Stimulated activated CD4-positive, alpha-beta T cell treated with anti-CD3 and anti-CD28 coated beads, Interleukin-2, amount 100 ng/mL, for 4 hours (primary cell): ENCODE measurements around the gene CD300LG.
"Not testable (repeated sequence)": the region's sequence is repeated elsewhere in the genome, so short reads cannot be mapped to it uniquely, and the experiment has no call there.

Experiments used
- DNase-seq: peaks from one replicate; pipeline ENCODE4 v3.0.0-alpha.2; 2020; ENCODE audit warnings: low read depth

CD300LG gene

DNA sequence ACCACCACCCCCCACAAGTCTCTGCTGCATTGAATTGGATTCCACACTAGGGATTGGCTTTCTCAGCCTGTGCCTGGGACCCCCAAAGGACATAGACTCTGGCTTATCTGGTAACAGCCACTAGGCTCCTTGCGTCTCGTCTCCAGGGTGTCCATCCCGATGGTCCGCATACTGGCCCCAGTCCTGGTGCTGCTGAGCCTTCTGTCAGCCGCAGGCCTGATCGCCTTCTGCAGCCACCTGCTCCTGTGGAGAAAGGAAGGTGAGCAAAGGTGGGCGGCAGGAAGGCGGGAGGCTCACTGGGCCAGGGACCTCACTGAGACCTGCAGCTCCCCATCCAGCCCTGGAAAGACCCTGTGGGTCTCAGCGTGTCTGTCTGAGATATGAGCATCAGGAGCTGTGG lies 8.1 kb downstream of the CD300LG start:
- no peak for DNase-seq

GRCh38 chr17:43856141-43856540 lies 9.2 kb downstream of the CD300LG start:
- DNase-seq: no peak

DNA sequence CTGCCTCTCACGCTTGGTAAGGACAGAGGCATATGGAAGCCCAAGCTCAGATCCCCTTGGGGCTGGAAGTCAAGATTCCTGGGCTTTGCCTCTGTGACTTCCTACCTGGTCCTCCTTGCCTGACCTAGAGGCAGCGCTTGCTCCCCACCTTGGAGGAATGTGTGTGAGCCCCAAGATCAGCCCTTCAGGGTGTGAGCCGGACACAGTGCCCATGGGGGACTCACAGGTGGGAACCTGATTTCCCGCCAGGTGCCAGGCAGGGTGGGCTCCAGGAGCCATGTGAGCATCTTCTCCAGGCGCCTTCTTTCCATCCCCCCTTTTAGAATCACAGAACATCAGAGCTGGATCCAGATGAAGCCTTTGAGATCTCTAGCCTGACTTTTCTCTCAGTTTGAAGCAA lies 10.2 kb downstream of the CD300LG start:
- no peak for DNase-seq

GRCh38 chr17:43857957-43858600 lies 11.1 kb downstream of the CD300LG start:
- DNase-seq: no peak

DNA sequence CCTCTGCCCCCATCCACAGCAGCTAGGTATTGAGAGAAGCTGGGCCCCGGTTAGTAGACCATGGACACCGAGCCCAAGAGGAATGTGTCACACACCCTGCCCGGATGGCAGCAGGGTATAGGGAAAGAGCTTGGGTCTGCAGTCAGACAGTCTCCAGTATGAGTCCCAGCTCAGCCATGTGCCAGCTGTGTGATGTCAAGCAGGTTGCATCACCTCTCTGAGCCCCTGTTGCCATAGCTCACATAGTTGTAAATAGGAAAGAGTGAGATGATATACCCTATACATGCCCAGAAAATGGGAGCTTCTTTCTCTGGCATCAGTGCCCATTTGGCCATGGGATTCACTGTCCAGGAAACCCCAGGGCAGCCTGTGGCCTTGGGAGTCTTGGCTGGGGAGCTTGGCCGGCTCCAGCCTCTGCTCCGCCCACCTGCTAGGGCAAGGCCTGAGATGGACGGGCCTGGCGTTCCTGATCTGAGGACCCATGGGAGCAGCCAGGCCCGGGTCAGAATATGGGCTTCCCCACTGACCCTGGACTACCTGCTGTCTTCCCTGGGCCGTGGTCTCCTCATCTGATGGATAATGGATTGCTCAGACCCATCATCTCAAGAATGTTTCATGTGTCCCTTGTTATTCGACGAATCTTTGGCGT lies 13.2 kb downstream of the CD300LG start:
- DNase-seq: no peak

DNA sequence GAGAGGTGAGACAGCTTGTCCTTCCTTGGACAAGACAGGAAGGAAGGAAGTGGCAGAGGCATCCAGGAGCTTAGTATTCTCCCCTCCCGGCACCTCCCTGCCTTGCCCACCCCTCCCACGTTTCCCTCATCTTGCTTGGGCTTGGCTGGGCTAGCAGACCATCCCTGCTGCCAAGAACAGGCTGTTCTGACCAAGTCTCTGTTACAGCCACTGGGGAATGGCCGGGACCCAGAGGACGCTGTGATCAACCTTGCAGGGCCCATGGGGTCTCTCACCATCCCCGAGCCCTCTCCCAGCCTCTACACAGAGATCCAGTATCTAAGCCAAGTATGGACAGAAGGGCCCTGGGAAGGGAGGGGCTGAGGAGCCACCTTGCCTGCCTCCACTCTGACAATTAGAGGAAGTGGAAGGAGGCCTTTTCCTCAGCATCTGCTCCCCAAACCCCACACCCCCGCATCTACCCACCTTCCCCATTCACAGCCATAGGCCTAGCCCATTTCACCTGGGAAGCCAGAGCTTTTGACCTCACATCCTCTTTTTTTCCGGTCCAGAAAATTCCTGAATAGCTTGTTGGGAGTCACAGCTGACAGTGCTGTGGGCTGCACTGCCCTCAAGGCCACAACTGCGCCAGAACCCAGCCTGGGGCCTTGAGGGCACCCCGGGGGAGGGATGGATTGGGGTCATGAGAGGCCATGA lies 14.1 kb downstream of the CD300LG start:
- DNase-seq: no peak

DNA sequence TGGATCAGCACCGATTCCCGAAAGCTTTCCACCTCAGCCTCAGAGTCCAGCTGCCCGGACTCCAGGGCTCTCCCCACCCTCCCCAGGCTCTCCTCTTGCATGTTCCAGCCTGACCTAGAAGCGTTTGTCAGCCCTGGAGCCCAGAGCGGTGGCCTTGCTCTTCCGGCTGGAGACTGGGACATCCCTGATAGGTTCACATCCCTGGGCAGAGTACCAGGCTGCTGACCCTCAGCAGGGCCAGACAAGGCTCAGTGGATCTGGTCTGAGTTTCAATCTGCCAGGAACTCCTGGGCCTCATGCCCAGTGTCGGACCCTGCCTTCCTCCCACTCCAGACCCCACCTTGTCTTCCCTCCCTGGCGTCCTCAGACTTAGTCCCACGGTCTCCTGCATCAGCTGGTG lies 15.0 kb downstream of the CD300LG start:
- DNase-seq: no peak

DNA sequence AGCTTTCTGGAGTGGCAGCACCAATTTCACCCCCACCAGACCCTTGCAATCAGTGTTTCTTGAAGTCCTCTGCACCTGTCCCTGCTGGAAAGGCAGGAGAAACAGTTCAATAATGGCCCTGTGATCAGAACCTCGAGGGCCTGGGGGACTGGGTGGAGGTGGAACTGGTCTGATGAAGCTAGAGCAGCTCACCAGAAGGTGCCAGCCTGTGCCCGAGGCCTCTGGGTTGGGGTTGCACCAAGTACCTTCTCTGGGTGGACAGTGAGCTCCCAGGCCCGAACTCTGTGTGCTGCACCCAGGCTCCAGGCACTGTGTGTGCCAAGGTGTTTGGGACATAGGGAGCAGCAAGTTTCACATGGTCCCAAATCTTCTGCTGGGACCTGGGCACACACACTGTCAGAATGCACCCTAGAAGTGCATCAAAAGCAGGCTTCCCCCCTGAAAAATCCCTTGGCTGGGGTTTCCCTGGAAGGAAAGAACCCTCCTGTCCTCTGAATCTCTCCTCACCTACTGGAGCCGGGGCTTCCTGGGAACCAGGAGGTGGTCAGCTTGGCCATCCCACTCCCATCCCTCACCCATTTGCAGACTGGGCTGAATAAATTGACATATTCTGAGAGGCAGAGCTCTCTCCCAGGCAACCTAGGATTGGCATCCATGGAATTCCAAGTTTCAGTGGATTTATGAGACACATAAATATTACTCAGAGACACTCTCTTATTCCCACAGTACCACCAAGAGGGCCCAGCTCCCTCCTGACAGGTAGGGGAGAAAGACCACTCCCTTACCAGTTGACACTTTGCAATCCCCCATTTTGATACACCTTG lies 17.4 kb downstream of the CD300LG start:
- DNase-seq: no peak

DNA sequence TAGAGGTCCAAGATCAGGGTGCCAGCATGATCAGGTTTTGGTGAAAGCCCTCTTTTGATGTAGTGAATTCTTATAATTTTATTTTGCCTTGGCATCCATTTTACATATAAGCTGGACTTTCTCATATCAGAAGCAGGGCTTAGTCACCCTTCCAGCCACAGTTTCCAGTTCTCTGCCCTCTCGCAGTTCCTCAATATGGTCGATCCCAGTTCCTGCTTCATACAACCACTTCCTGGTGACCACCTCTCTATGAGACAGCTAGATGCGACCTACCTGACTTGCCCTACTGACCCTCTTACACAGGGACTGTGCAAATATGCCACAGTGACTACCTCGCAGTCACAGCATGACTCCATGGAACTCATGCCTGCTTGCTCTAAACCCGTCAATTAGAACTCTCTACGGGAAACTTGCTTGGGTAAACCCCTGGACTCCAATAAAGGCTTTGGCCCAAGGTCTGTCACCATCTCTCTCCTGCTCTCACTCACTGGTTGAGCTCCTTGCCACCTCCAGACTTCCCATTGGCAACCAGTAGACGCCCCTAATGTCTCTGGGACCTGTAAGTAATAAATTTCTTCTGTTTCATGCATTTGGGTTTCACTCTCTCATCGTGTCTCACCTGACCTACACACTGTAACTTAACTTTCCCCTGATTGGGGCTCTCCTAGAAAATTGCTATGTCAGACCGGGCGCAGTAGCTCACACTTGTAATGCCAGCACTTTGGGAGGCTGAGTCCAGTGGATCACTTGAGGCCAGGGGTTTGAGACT lies 21.4 kb downstream of the CD300LG start:
- no peak for DNase-seq

GRCh38 chr17:43869031-43869430 lies 22.1 kb downstream of the CD300LG start:
- DNase-seq: not testable (repeated sequence)

GRCh38 chr17:43871946-43872690 lies 25.1 kb downstream of the CD300LG start:
- DNase-seq: no peak

DNA sequence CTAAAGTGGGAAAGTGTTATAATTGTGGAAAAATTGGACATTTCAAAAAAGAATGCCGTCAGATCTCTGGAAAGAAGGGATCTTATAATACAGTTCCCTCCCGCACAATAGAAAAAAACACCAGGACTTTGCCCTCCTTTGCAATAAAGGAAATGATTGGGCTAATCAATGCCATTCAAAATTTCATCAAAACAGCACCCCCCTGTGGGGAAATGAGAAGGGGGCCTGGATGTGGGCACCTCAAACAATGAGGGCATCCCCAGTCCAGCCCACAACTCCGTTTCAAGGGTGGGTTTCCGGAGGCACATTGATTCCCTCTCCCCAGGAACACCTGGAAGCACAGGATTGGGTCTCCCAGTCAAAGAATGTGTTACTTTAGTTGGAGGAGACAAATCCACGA lies 26.1 kb downstream of the CD300LG start:
- no peak for DNase-seq

GRCh38 chr17:43873815-43874214 lies 26.8 kb downstream of the CD300LG start:
- DNase-seq: no peak

DNA sequence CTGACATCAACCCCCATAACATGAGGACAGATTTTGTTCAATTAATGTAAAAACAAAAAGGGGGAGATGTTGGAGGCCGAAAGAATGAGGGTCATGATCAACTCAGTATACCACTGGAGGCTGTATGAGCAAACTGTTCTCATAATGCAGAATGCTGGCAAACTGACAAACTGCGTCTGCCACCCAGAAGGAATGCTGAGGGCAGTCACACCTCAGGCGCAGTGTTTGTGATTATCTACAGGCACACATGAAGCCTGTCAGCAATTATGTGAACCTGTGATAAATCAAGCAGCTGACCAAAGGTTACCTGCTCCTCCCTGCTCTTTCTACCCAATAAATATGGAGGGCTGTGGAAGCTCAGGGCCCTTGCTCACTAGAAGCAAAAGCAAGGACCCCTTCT lies 27.3 kb downstream of the CD300LG start:
- DNase-seq: no peak

GRCh38 chr17:43875476-43876147 lies 28.6 kb downstream of the CD300LG start:
- DNase-seq: no peak

GRCh38 chr17:43877031-43877430 lies 30.1 kb downstream of the CD300LG start:
- no peak for DNase-seq

DNA sequence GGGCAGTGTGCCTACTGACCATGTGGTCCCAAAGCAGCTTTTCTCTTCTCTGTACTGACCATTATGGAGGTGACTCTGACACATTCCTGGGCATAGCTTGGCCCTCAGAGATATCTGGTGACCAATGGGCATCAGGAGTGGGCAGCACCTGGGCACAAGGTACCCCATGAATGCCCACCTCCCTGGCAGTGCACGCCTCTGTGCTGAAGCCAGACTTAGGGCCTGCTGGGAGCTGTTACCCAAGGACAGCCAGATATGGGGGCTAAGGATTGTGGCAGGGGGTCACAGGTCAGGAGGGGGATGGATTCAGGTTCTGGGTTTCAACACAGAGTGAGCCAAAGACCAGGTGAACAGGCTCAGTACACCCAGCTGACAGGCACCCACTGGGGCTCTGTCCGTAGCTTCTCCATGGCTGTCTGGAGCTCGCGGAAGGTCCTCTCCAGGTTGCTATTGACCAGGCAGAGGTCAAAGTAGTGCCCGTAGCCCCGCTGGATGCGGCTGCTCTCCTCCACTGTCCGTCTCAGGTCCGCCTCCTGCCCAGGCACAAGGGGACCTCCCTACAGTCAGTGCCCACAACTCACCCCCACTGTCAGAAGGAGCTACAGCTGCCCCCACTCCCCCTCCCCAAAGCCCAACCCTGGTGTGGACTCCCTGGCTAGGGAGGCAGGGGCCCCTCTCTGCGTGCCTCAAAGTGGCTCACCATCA lies 30.6 kb downstream of the CD300LG start:
- no peak for DNase-seq

DNA sequence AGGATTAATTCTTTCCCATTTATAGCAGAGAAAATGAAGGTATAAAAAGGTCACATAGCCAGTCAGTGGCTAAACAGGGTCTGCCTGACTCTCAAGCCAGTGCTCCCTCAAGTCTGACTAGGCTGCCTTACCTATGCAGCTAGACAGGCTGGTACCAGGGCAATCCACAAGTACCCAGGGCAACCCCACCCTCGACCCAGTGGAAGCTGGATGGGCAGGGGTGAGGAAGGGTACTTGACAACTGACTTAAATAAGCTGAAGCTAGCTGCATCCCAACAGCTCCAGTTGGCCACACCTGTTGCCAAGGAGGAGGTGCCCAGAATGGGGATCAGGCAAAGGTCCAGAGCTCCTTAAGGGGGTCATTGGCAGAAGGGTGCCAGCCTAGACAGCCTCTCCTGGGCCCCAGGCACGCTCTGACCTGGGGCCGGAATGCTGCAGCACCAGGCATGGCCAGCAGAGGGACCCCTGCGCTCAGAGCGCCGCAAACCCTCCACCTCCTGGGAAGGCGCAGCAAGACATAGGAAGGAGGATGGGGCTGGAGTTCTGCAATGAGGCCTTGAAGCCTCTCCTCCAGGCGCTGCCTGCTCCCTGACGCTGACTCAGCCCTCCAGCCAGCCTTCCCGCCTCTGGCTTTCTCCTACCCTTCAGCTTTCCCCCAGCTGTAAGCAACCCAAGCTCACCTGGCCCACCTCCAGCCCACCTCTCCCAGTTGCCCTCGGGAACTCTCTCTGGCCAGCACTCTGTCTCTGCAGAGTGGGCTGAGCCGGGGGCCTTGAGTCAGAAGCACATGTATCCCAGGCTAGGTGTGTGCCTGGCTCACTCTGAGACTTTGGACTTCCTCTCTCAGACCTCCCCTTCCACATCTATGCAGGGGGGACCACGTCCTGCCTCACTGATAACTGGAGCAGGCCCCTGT lies 31.5 kb downstream of the CD300LG start:
- peak; percentile 47 for DNase-seq
